ENCODE measurements around the gene ZMIZ1.

The ZMIZ1 gene

DNA sequence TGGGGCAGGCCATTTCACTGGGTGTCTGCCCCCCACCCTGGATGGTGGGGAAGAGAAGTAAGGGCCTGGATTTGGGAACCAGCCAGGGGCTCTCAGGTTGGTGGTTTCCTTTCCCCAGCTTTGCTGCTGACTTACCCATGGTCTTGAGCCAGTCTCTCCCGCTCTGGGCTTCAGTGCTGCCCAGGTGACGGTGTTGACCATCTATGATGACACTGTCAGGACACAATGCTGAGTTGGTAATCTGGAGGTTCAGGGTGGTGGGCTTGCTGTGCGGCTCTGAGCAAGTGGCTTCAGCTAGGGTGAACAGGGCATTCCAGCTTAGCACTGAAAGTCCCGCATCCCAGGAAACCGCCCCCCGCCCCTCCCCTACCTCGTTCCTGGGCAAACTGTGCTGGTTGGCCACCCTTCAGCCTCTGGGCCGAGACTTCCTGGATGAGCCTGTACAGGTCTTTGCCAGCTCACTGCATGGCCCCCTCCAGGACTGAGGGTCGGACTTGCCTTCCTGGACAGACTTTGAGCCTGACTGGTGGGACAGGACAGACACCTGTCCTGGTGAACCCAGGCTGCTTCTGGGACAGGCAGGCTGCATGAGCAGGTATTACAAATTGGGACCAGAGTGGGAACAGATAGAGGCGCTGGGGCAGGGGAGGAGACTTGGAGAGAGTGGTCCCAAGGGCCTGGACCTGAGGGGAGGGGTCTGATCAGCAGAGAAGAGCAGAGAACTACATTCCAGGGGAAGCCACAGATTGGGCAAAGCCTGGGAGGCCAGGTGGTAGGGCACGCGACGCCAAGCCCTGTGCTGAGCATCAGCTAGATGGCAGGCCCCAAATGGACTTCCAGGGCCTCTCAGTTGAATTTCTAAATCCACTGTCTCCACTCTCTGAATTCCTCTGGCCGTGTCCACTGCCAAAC, 19.9 kb upstream of the ZMIZ1 start:
- Histone ChIP-seq H3K27ac (ENCODE audit: low read length) (no peak overlapping the region), H3K36me3 (ENCODE audit: control insufficient read depth, low read depth, low read length) (no peaks in the 10 kb centered on the region), H3K9ac (ENCODE audit: low read length) (no peak overlapping the region), H3K4me3 (ENCODE audit: low read length) (no peak overlapping the region), H3K27me3 (ENCODE audit: control insufficient read depth, insufficient read depth, low read length) (peaks cover 5% of the 10 kb centered on the region), H3K9me3 (ENCODE audit: control insufficient read depth, low read depth, low read length) (no peaks in the 10 kb centered on the region), H3K4me1 (ENCODE audit: control insufficient read depth, low read depth, low read length) (peaks cover 15% of the 10 kb centered on the region)

DNA sequence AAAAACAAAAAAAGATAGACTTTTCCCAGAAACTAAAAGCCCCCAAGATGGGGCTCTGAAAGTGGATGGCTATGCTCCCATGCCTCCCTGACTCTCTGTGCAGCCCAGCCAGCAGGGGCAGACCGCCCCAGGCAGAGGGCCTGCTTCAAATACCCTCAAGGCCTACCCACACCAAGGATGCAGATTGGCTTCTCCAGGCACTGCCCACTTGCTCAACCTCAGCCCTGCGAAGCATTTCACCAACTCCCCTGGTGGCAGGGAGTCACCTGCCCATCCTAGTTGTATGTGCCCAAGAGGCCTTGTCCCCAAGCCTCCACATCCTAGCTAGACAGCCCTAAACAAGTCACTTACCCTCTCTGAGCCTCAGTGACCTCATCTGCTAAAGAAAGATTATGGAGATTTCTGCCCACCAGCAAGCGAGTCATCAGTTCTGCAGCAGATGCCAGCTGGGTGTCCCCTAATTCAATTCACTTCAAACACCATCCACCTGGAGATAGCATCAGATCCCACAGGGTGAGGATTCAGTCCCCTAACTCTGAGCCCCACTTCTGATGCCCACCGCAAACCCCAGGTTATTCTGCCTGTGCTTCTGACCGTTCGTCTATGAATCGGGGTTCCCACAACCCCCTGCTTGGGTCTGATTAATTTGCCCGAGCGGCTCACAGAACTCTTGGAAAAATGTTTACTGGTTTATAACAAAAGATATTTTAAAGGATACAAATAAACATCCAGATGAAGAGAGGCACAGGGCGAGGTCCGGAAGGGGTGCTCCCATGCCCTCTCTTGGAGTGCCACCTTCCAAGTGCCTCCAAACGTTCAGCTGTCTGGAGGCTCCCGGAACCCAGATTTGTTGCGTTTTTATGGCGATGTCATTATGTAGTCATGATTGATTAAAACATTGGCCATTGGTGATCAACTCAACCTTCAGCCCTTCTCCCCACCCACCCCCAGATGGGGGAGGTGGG, 18.6 kb upstream of the ZMIZ1 start:
- H3K9ac ChIP-seq (ENCODE audit: low read length), result no peak overlapping the region
- no peaks in the 10 kb centered on the region for H3K36me3 ChIP-seq (ENCODE audit: control insufficient read depth, low read depth, low read length)
- no peak overlapping the region for H3K27ac ChIP-seq (ENCODE audit: low read length)

DNA sequence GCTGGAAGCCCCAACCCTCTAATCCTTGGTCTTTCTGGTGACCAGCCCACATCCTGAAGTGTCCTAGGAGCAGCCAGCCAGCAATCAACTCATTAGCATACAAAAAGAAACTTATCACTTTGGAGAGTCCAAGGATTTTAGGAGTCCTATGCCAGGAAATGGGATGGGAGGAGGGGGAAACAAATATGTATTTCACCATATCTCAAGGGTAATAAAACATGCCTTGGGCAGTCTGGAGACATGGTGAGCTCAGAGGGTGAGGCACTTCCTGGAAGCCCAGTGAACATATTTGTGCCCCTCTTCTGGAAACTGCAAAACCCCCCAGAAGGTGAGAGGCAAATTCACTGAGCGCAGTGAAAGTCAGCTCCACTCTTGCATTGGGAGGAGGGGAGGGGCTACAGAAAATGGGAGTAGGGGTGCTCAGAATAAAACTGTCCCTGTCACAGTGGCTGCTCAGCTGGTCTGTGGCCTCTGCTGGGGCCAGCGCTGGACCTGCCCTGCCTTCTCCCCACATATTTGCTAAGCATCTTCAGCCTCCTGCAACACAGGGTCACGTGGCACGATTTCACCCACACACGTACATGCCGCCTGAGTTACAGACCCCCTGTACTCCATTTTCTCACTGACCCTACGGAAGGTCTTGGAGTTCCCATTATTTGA, 17.7 kb upstream of the ZMIZ1 start:
- H3K27ac ChIP-seq (ENCODE audit: low read length), result no peak overlapping the region
- no peaks in the 10 kb centered on the region for H3K9me3 ChIP-seq (ENCODE audit: control insufficient read depth, low read depth, low read length)
- peaks cover 15% of the 10 kb centered on the region for H3K4me1 ChIP-seq (ENCODE audit: control insufficient read depth, low read depth, low read length)
- H3K36me3 ChIP-seq (ENCODE audit: control insufficient read depth, low read depth, low read length), result no peaks in the 10 kb centered on the region
- H3K4me3 ChIP-seq (ENCODE audit: low read length), result no peak overlapping the region
- H3K27me3 ChIP-seq (ENCODE audit: control insufficient read depth, insufficient read depth, low read length), result peaks cover 5% of the 10 kb centered on the region
- no peak overlapping the region for H3K9ac ChIP-seq (ENCODE audit: low read length)

More for the DNA sequence above, 18.6 kb upstream of the ZMIZ1 start:
- Histone ChIP-seq H3K4me3 (ENCODE audit: low read length) (no peak overlapping the region), H3K9me3 (ENCODE audit: control insufficient read depth, low read depth, low read length) (no peaks in the 10 kb centered on the region), H3K4me1 (ENCODE audit: control insufficient read depth, low read depth, low read length) (peaks cover 15% of the 10 kb centered on the region), H3K27me3 (ENCODE audit: control insufficient read depth, insufficient read depth, low read length) (peaks cover 5% of the 10 kb centered on the region)

DNA sequence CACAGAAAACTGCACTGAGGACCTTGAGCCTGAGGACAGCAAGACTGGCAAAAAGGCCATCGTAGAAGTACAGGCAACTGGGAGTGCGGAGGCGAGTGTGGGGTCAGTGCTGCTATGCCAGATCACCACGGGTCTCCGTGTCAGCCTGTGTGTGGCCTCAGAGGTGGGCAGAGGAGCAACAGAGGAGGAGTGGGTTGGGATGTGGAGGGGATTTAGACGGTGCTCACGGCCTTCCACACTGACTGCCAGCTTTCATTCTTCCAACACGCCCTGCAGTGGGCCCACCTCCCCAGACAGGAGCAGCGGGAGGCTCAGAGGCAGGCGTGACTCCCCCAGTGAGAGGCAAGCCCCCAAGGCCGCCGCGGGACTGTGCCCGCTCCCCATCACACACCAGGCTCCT, 17.0 kb upstream of the ZMIZ1 start:
- no peak overlapping the region for H3K27ac ChIP-seq (ENCODE audit: low read length)
- no peak overlapping the region for H3K4me3 ChIP-seq (ENCODE audit: low read length)
- no peaks in the 10 kb centered on the region for H3K36me3 ChIP-seq (ENCODE audit: control insufficient read depth, low read depth, low read length)
- H3K27me3 ChIP-seq (ENCODE audit: control insufficient read depth, insufficient read depth, low read length), result peaks cover 5% of the 10 kb centered on the region
- H3K9me3 ChIP-seq (ENCODE audit: control insufficient read depth, low read depth, low read length), result no peaks in the 10 kb centered on the region
- no peak overlapping the region for H3K9ac ChIP-seq (ENCODE audit: low read length)
- peaks cover 20% of the 10 kb centered on the region for H3K4me1 ChIP-seq (ENCODE audit: control insufficient read depth, low read depth, low read length)

DNA sequence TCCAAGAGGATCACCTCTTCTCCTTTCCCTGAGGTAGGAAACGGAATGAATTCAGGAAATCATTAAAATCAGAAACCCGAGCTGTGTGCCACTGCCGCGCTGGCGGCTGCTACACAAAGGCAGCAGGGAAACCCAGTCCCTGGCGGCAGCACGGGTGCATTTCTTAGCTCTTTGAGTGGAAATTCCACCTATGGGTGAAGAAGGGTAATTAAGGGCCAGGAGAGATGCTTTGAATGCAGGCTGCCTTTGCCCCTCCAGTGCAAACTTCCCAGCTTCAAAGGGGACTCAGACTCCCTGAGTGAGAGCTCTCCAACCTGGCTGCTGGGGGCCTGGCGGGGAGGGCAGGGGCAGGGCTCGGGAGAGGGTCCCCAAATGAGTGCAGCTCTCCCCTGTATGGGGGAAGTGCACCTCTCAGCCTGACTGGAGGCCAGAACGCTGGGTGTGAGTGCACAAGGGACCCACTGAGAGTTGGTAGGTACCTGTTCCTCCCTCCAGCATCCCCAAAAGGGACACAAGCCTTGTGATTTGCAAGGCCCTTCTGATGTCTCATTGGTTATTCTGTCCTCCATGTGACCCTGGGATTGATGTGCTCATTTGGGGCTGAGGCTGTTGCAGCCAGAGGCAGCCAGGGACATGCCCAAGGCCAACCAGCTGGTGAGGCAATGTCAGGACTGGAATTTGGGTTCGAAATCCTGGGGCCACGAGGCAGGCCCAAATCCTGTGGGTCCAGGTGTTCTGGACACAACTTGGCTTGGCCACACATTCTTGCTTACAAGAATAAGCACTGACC, 16.3 kb upstream of the ZMIZ1 start:
- no peak overlapping the region for H3K4me3 ChIP-seq (ENCODE audit: low read length)
- no peaks in the 10 kb centered on the region for H3K9me3 ChIP-seq (ENCODE audit: control insufficient read depth, low read depth, low read length)
- no peak overlapping the region for H3K9ac ChIP-seq (ENCODE audit: low read length)
- peaks cover 10% of the 10 kb centered on the region for H3K27me3 ChIP-seq (ENCODE audit: control insufficient read depth, insufficient read depth, low read length)
- H3K36me3 ChIP-seq (ENCODE audit: control insufficient read depth, low read depth, low read length), result no peaks in the 10 kb centered on the region
- H3K27ac ChIP-seq (ENCODE audit: low read length), result no peak overlapping the region
- peaks cover 25% of the 10 kb centered on the region for H3K4me1 ChIP-seq (ENCODE audit: control insufficient read depth, low read depth, low read length)

DNA sequence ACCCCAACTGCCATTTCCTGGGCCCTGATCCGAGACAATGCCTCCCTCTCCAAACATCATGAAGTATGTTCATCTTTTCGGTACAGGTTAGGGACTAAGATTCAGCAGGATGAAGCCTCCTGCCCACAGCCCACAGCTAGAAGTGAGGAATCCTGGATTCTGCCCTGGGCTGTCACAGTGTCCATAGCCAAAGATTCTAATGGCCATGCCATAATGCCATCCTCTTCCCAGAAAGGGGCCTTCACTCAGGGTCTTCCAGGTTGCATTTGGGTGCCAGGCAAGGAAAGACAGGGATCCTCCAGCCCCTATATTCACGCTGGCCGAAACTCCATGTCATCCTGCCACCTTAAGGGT, 15.7 kb upstream of the ZMIZ1 start:
- no peak overlapping the region for H3K4me3 ChIP-seq (ENCODE audit: low read length)
- H3K4me1 ChIP-seq (ENCODE audit: control insufficient read depth, low read depth, low read length), result peaks cover 25% of the 10 kb centered on the region
- no peaks in the 10 kb centered on the region for H3K36me3 ChIP-seq (ENCODE audit: control insufficient read depth, low read depth, low read length)
- no peaks in the 10 kb centered on the region for H3K9me3 ChIP-seq (ENCODE audit: control insufficient read depth, low read depth, low read length)
- H3K27me3 ChIP-seq (ENCODE audit: control insufficient read depth, insufficient read depth, low read length), result peaks cover 15% of the 10 kb centered on the region
- no peak overlapping the region for H3K9ac ChIP-seq (ENCODE audit: low read length)
- H3K27ac ChIP-seq (ENCODE audit: low read length), result no peak overlapping the region

DNA sequence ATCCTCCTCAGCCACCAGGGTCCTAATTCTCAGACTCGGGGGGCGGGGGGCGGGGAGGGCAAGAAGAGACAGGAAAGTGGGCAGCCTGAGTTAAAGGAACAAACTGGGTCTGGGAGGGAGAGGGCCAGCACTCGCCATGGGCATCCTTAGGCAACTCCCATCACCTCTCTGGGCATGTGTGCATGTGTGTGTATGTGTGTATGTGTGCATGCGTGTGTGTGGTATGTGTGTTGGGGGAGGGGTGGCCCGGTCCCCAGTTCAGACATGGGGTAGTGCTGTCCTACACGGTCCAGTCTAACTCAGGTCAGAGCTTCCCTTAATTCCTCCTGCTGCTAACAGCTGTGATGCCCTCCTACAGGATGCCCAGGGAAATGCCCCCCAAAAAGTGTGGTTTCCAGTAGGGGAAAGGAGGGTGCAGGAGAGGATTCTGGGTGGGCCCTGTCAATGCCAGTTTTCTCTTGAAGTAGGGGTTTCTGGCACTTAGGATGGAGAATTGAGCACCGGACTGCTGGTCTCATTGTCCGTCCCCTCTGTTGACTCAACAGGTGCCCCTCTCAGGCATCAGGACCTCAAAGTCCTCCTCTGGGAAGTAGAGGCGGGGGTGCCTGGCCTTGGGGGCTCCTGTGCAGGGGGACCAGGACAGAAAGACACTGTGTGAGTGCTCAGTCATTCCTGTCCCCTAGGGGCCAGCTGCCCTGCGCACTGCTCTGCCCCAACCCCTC, 15.1 kb upstream of the ZMIZ1 start:
- Histone ChIP-seq H3K36me3 (ENCODE audit: control insufficient read depth, low read depth, low read length) (no peaks in the 10 kb centered on the region), H3K4me3 (ENCODE audit: low read length) (no peak overlapping the region), H3K9me3 (ENCODE audit: control insufficient read depth, low read depth, low read length) (no peaks in the 10 kb centered on the region), H3K9ac (ENCODE audit: low read length) (no peak overlapping the region), H3K27ac (ENCODE audit: low read length) (no peak overlapping the region), H3K4me1 (ENCODE audit: control insufficient read depth, low read depth, low read length) (peaks cover 25% of the 10 kb centered on the region), H3K27me3 (ENCODE audit: control insufficient read depth, insufficient read depth, low read length) (peaks cover 15% of the 10 kb centered on the region)

DNA sequence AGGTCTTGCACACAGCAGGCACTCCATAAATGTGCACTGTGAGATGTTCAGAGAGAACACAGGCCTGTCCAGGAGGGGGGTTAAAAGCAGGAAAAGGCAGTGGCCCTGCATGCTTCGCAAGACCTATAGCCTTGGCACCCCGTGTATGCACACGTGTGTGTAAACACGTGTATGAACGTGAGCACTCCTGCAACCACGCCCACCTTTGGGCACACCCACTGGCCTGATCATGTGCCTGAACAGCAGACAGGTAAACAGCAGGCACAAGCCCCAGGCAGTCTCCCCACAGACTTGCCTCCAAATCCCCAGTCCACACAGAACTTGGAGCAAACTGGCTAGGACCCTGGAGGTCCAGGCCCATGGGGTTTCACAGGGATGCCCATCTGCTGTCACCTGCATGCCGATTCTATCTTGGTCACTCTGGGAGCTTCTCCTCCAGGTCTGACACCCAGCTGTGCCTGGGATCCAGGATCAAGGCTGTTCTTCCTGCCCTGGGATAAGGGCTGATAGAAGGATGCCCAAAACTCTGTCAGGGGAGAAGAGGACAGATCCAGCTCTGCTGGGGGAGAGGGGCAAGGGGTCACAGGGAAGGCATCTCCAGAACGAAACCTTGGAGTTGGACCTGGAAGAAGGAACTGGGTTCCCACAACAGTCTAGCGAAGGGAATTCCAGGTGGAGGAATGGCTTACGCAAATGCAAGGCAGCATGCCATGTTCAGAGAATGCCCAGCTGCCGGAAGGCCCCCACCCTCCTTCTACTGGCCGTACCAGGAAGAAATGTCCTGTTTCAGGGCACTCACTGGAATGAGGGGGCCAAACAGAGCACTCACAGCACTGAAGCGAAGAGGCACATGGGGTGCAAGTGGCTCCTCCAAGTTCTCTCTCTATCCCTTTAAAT, 14.3 kb upstream of the ZMIZ1 start:
- H3K27me3 ChIP-seq (ENCODE audit: control insufficient read depth, insufficient read depth, low read length), result peaks cover 15% of the 10 kb centered on the region
- no peaks in the 10 kb centered on the region for H3K36me3 ChIP-seq (ENCODE audit: control insufficient read depth, low read depth, low read length)
- peaks cover 25% of the 10 kb centered on the region for H3K4me1 ChIP-seq (ENCODE audit: control insufficient read depth, low read depth, low read length)
- no peak overlapping the region for H3K27ac ChIP-seq (ENCODE audit: low read length)
- H3K4me3 ChIP-seq (ENCODE audit: low read length), result no peak overlapping the region
- no peaks in the 10 kb centered on the region for H3K9me3 ChIP-seq (ENCODE audit: control insufficient read depth, low read depth, low read length)
- no peak overlapping the region for H3K9ac ChIP-seq (ENCODE audit: low read length)

DNA sequence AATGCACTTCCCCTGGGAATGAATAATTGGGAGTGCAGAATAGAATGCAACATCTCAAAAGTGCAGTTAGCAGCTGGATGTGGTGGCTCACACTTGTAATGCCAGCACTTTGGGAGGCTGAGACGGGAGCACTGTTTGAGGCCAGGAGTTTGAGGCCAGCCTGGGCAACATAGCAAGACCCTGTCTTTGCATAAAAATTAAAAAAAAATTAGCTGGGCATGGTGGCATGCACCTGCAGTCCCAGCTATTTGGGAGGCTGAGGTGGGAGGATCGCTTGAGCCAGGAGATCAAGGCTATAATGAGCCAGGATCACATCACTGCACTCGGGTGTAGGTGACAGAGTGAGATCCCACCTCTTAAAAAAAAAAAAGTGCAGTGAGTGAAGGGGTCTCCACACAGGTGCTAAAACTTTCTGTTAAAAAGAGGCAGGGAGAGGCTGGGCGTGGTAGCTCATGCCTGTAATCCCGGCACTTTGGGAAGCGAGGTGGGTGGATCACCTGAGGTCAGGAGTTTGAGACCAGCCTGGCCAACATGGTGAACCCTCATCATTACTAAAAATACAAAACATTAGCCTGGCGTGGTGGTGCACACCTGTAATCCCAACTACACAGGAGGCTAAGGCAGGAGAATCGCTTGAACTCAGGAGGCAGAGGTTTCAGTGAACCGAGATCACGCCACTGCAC, 13.5 kb upstream of the ZMIZ1 start:
- Histone ChIP-seq H3K4me1 (ENCODE audit: control insufficient read depth, low read depth, low read length) (peaks cover 25% of the 10 kb centered on the region), H3K27me3 (ENCODE audit: control insufficient read depth, insufficient read depth, low read length) (peaks cover 15% of the 10 kb centered on the region), H3K36me3 (ENCODE audit: control insufficient read depth, low read depth, low read length) (no peaks in the 10 kb centered on the region), H3K9ac (ENCODE audit: low read length) (no peak overlapping the region), H3K9me3 (ENCODE audit: control insufficient read depth, low read depth, low read length) (no peaks in the 10 kb centered on the region), H3K27ac (ENCODE audit: low read length) (no peak overlapping the region), H3K4me3 (ENCODE audit: low read length) (no peak overlapping the region)
